ENCODE measurements around the gene CTSV.
"Not testable (repeated sequence)": the region's sequence is repeated elsewhere in the genome, so short reads cannot be mapped to it uniquely, and the experiment has no call there.

CTSV gene

GRCh38 chr9:97039514-97039860, 545 bp upstream of the CTSV start:
- no peak for DNase-seq

GRCh38 chr9:97023505-97023904, 15.4 kb downstream of the CTSV start:
- not testable (repeated sequence) for DNase-seq

- DNase-seq, result peak; percentile 72
Observed at GRCh38 chr9:97013151-97014132, 25.5 kb downstream of the CTSV start.

GRCh38 chr9:97012617-97013016, 26.3 kb downstream of the CTSV start:
- peak; percentile 30 for DNase-seq

GRCh38 chr9:97002195-97002594, 36.7 kb downstream of the CTSV start:
- not testable (repeated sequence) for DNase-seq

GRCh38 chr9:97001338-97001737, 37.6 kb downstream of the CTSV start:
- not testable (repeated sequence) for DNase-seq

GRCh38 chr9:97000139-97000787, 38.7 kb downstream of the CTSV start:
- DNase-seq, result not testable (repeated sequence)

- DNase-seq, result not testable (repeated sequence)
Observed at GRCh38 chr9:96999733-97000132, 39.2 kb downstream of the CTSV start.

GRCh38 chr9:96997009-96997701, 41.8 kb downstream of the CTSV start:
- DNase-seq, result not testable (repeated sequence)

- not testable (repeated sequence) for DNase-seq
Observed at GRCh38 chr9:96994531-96995016, 44.4 kb downstream of the CTSV start.

GRCh38 chr9:96992303-96992702, 46.6 kb downstream of the CTSV start:
- not testable (repeated sequence) for DNase-seq

- DNase-seq, result not testable (repeated sequence)
Observed at GRCh38 chr9:96989747-96990318, 49.1 kb downstream of the CTSV start.

- not testable (repeated sequence) for DNase-seq
Observed at GRCh38 chr9:96984887-96985286, 54.1 kb downstream of the CTSV start.

- not testable (repeated sequence) for DNase-seq
Observed at GRCh38 chr9:96984139-96984538, 54.8 kb downstream of the CTSV start.

- DNase-seq, result not testable (repeated sequence)
Observed at GRCh38 chr9:96983496-96984122, 55.3 kb downstream of the CTSV start.

Measured in activated CD4-positive, CD25-positive, alpha-beta regulatory T cell treated with anti-CD3 and anti-CD28 coated beads, Interleukin-2, amount 50 U/mL, for 72 hours (primary cell).